K562 (cell line): ENCODE results near the gene TMEM229B. TPM values are rescaled to one million over a fixed set of nuclear protein-coding genes. Genes with fewer than 3 reads are reported as not detected.

Source experiments
- ATAC-seq: fragments of 200-7000 bp; cut with Tn5 transposase; 3 replicates; pipeline ENCODE4 v1.9.1; 2020; ENCODE audit warnings: moderate library complexity
- BruUV-seq: library from RNA; stranded (reverse); fragments of 400-500 nt; replicated peaks from 2 replicates; lab custom pipeline; 2021; lab: Mats Ljungman, UMichigan
- CTCF ChIA-PET: fragments of 300-600 bp; formaldehyde crosslinking; extraction: SDS; loops from one replicate; lab custom pipeline; 2021; ENCODE audit warnings: low intra/inter-chr PET ratio; lab: Yijun Ruan, JAX
- POLR2A ChIA-PET: fragments of 300-600, 350-650 bp; sonication (Branson Sonifier 250); formaldehyde crosslinking; extraction: SDS; loops from one replicate; lab custom pipeline; 2021; ENCODE audit warnings: antibody characterized with exemption, inconsistent platforms; lab: Yijun Ruan, JAX
- DNase-seq, 4 experiments: peaks; one replicate each; pipeline versions ENCODE4 v3.0.0 to v3.0.0-alpha.2; 2011 to 2018; ENCODE audit warnings: low spot score in 3 of 4, mixed read lengths in 3 of 4; ENCODE audit errors: extremely low read depth in 1 of 4
- FAIRE-seq: peaks from 2 replicates; lab custom pipeline; 2011; peaks lifted over from hg19 to GRCh38; lab: Jason Lieb, UNC
- H2AFZ ChIP-seq: 2 replicates; pipeline ENCODE4 v1.6.0; 2011; ENCODE audit warnings: low read depth, low read length, control low read depth, inconsistent platforms
- H3K27ac ChIP-seq: fragments of 200-600 bp; 3 replicates; pipeline ENCODE4 v1.8.0; 2011; ENCODE audit warnings: low read depth, mild to moderate bottlenecking, control low read depth, inconsistent platforms, low read length, moderate library complexity, mixed read lengths; ENCODE audit errors: extremely low read depth
- H3K27me3 ChIP-seq, 2 experiments: fragments of 300-600 bp in 1 of 2; 2 replicates in 1 of 2; 3 replicates in 1 of 2; pipeline versions ENCODE4 v1.6.0 to v1.8.0; 2011; ENCODE audit warnings: inconsistent platforms in 2 of 2, low read length in 2 of 2, mild to moderate bottlenecking in 1 of 2, mixed read lengths in 1 of 2, moderate library complexity in 1 of 2; ENCODE audit not compliant: control insufficient read depth in 2 of 2, insufficient read depth in 2 of 2
- H3K36me3 ChIP-seq: fragments of 300-600 bp; 3 replicates; pipeline ENCODE4 v1.8.0; 2011; ENCODE audit warnings: mild to moderate bottlenecking, low read length, inconsistent platforms; ENCODE audit not compliant: control insufficient read depth, insufficient read depth
- H3K4me1 ChIP-seq, 2 experiments: fragments of 200-600 bp in 1 of 2; replicated peaks in 1 of 2; 2 replicates in 1 of 2; 3 replicates in 1 of 2; pipeline versions ENCODE4 v1.5.1 to v1.8.0; 2011; ENCODE audit warnings: inconsistent platforms in 2 of 2, low read length in 2 of 2, mild to moderate bottlenecking in 1 of 2, mixed read lengths in 1 of 2, moderate library complexity in 1 of 2; ENCODE audit not compliant: control insufficient read depth in 2 of 2, insufficient read depth in 2 of 2
- H3K4me2 ChIP-seq: 2 replicates; pipeline ENCODE4 v1.6.1; 2011; ENCODE audit warnings: low read length, control low read depth, inconsistent platforms, mixed read lengths; ENCODE audit not compliant: insufficient read depth
- H3K4me3 ChIP-seq: fragments of 200-600 bp; sonication (generic), shearing (Covaris generic); 2 replicates; pipeline ENCODE4 v1.5.1; 2016; ENCODE audit warnings: control low read depth, inconsistent platforms
- H3K79me2 ChIP-seq: fragments of 200-600 bp; 3 replicates; pipeline ENCODE4 v1.8.0; 2011; ENCODE audit warnings: low read length, inconsistent platforms; ENCODE audit not compliant: control insufficient read depth, insufficient read depth
- H3K9ac ChIP-seq, 2 experiments: 2 replicates each; pipeline versions ENCODE4 v1.6.0 to v1.6.1; 2011; ENCODE audit warnings: low read depth in 2 of 2, low read length in 2 of 2, control low read depth in 1 of 2, inconsistent platforms in 1 of 2, mild to moderate bottlenecking in 1 of 2, mixed read lengths in 1 of 2; ENCODE audit not compliant: insufficient read depth in 1 of 2
- H3K9me1 ChIP-seq: one replicate; pipeline ENCODE4 v1.6.0; 2011; ENCODE audit warnings: inconsistent platforms, mild to moderate bottlenecking, low read length, moderate library complexity; ENCODE audit not compliant: control insufficient read depth, insufficient read depth
- H3K9me3 ChIP-seq: replicated peaks from 2 replicates; pipeline ENCODE4 v1.5.1; 2011; ENCODE audit warnings: low read depth, low read length, inconsistent platforms; ENCODE audit not compliant: control insufficient read depth, insufficient read depth
- H4K20me1 ChIP-seq: replicated peaks from 2 replicates; pipeline ENCODE4 v1.6.1; 2011; ENCODE audit warnings: low read length, inconsistent platforms, mixed read lengths; ENCODE audit not compliant: control insufficient read depth, insufficient read depth
- HDAC6 ChIP-seq: IDR thresholded peaks from 2 replicates; pipeline ENCODE4 v1.6.1; 2012; ENCODE audit warnings: low read depth, mild to moderate bottlenecking, control low read depth, inconsistent platforms, low read length, moderate library complexity
- JUND ChIP-seq, 2 experiments: IDR thresholded peaks; 2 replicates in 1 of 2; 3 replicates in 1 of 2; pipeline ENCODE4 v1.6.1; 2011; ENCODE audit warnings: borderline replicate concordance in 2 of 2, low read depth in 2 of 2, low read length in 2 of 2, improper control_type of control experiment in 1 of 2, missing biosample characterization in 1 of 2, missing genetic modification characterization in 1 of 2, missing genetic modification reagents in 1 of 2
- KDM5B ChIP-seq: fragments of 200-600 bp; sonication (generic); IDR thresholded peaks from 2 replicates; pipeline ENCODE4 v1.6.1; 2012; ENCODE audit warnings: low read depth, mild to moderate bottlenecking, moderate library complexity, low read length, control low read depth, inconsistent platforms; ENCODE audit not compliant: insufficient replicate concordance
- NELFE ChIP-seq: IDR thresholded peaks from 2 replicates; pipeline ENCODE4 v1.6.1; 2011; ENCODE audit warnings: mild to moderate bottlenecking; ENCODE audit not compliant: insufficient read depth, insufficient read length
- NR1H2 ChIP-seq: sonication (generic); formaldehyde crosslinking; IDR thresholded peaks from 2 replicates; pipeline ENCODE4 v1.4.0; 2020; ENCODE audit warnings: mild to moderate bottlenecking, missing genetic modification reagents
- SP1 ChIP-seq: sonication (generic); formaldehyde crosslinking; IDR thresholded peaks from 2 replicates; pipeline ENCODE4 v1.8.1; 2022; ENCODE audit warnings: mild to moderate bottlenecking, missing genetic modification reagents
- ZFX ChIP-seq: sonication (generic); formaldehyde crosslinking; IDR thresholded peaks from 2 replicates; pipeline ENCODE4 v1.8.0; 2022; ENCODE audit warnings: mild to moderate bottlenecking, missing genetic modification reagents, moderate library complexity
- ZNF217 ChIP-seq: sonication (generic); formaldehyde crosslinking; IDR thresholded peaks from 2 replicates; pipeline ENCODE4 v1.8.0; 2022; ENCODE audit warnings: mild to moderate bottlenecking, missing genetic modification reagents
- ZNF511 ChIP-seq: sonication (generic); formaldehyde crosslinking; IDR thresholded peaks from 2 replicates; pipeline ENCODE4 v1.8.0; 2022; ENCODE audit warnings: mild to moderate bottlenecking, missing genetic modification reagents
- WGBS: fragments of 100-300 bp; shearing (Covaris generic); methylation state at CpG from one replicate; pipeline ENCODE4 v1.1.6; 2016; ENCODE audit warnings: low coverage, mixed read lengths; ENCODE audit not compliant: insufficient coverage; ENCODE audit errors: missing lambda C conversion rate; 5-methylcytosine and 5-hydroxymethylcytosine counted together
- in situ Hi-C: fragments of 300-500 bp; cut with MboI; formaldehyde crosslinking; loops from 4 replicates; pipeline ENCODE4 v1.15.0; 2018; ENCODE audit warnings: inconsistent platforms, mixed read lengths
- intact Hi-C: fragments of 100-400 bp; cut with micrococcal nuclease; formaldehyde crosslinking; loops from 2 replicates; pipeline ENCODE4 v1.14.2; 2022
- polyA plus RNA-seq, 8 experiments: library from polyadenylated mRNA; depleted of rRNA in 4 of 8; stranded (reverse) in 5 of 8; unstranded in 3 of 8; fragments of >200 nt; fragmentation: Nextera tagmentation in 2 of 8; fragmentation: Illumina TruSeq in 1 of 8; extraction: Ambion mirVana in 2 of 8; extraction: Trizol in 1 of 8; gene quantifications; 2 replicates each; pipeline versions ENCODE4 v1.2.1 to v1.2.3, GENCODE V29; 2011 to 2014; ENCODE audit warnings: inconsistent platforms in 1 of 8, missing spikeins in 1 of 8
- total RNA-seq, 7 experiments: library from RNA; depleted of rRNA in 6 of 7; stranded (reverse); fragments of >200 nt in 6 of 7; fragmentation: Illumina TruSeq in 2 of 7; extraction: Trizol in 2 of 7; gene quantifications; 2 replicates each; pipeline versions ENCODE4 v1.2.1 to v1.2.3, GENCODE V29; 2011 to 2021; ENCODE audit warnings: low replicate concordance in 1 of 7

Gene TMEM229B
- total and polyA plus RNA-seq, 9 of the 15 experiments (the other 6 are each of a cell fraction or from before 2014, with no cell fraction given) = not detected

- Histone ChIP-seq H2AFZ (no peak overlapping the region), H3K4me1 (no peaks in the 10 kb centered on the region; a peak in 1 of 5 replicates), H3K9me3 (peaks cover 5% of the 10 kb centered on the region; the same call in 1 of the 2 replicates), H3K4me2 (no peak overlapping the region), H4K20me1 (no peaks in the 10 kb centered on the region), H3K27ac (no peak overlapping the region), H3K9me1 (no peaks in the 10 kb centered on the region), H3K4me3 (no peak overlapping the region), H3K79me2 (no peaks in the 10 kb centered on the region), H3K9ac (no peak overlapping the region), H3K27me3 (peaks cover 4% of the 10 kb centered on the region in 2 experiments; a peak in 3 of 5 replicates), H3K36me3 (no peaks in the 10 kb centered on the region)
- no TSS peak for BruUV-seq
- CTCF ChIA-PET = no interaction called here
- in situ Hi-C loops = no loop called here
- FAIRE-seq (no peak), ATAC-seq (no peak), DNase-seq (no peak)
- TF ChIP-seq ZNF511 (CRISPR knock-in tag) (no peak), KDM5B (no peak), NELFE (no peak), HDAC6 (no peak), NR1H2 (CRISPR knock-in tag) (no peak), JUND (IDR thresholded peaks at IDR 0.05; ENCODE audit: borderline replicate concordance, low read depth, low read length) (no peak), JUND (tag; IDR thresholded peaks at IDR 0.05; ENCODE audit: borderline replicate concordance, low read depth, low read length) (no peak), SP1 (CRISPR knock-in tag) (no peak), ZNF217 (CRISPR knock-in tag) (no peak), ZFX (CRISPR knock-in tag) (no peak)
- WGBS = 13% methylated on average over 4 of the region's 4 CpGs
- intact Hi-C loops = no loop called here
- POLR2A ChIA-PET = no interaction called here
Observed at GRCh38 chr14:67490196-67490595, 1.7 kb upstream of the TMEM229B start.
